Ecto neural progenitor cell (in vitro differentiated cells): ENCODE measurements around the gene MRPL1.
"Not testable (repeated sequence)": the region's sequence is repeated elsewhere in the genome, so short reads cannot be mapped to it uniquely, and the experiment has no call there.

Experiments
- DNase-seq: peaks from one replicate; pipeline ENCODE4 v3.0.0-alpha.2; 2018; ENCODE audit warnings: low spot score

The MRPL1 gene

GRCh38 chr4:77913348-77913747, 50.7 kb downstream of the MRPL1 start:
- no peak for DNase-seq

GRCh38 chr4:77917075-77917474, 54.4 kb downstream of the MRPL1 start:
- DNase-seq: no peak

- DNase-seq: no peak
Observed at GRCh38 chr4:77917601-77918000, 55.0 kb downstream of the MRPL1 start.

GRCh38 chr4:77920371-77920770, 57.7 kb downstream of the MRPL1 start:
- DNase-seq: no peak

GRCh38 chr4:77921701-77922100, 59.1 kb downstream of the MRPL1 start:
- DNase-seq: no peak

GRCh38 chr4:77922158-77923094, 59.8 kb downstream of the MRPL1 start:
- no peak for DNase-seq

GRCh38 chr4:77927991-77928925, 65.6 kb downstream of the MRPL1 start:
- no peak for DNase-seq

GRCh38 chr4:77930154-77930639, 67.6 kb downstream of the MRPL1 start:
- DNase-seq: no peak

GRCh38 chr4:77930876-77931275, 68.2 kb downstream of the MRPL1 start:
- no peak for DNase-seq

- no peak for DNase-seq
Observed at GRCh38 chr4:77931452-77932135, 69.0 kb downstream of the MRPL1 start.

- no peak for DNase-seq
Observed at GRCh38 chr4:77938560-77938959, 75.9 kb downstream of the MRPL1 start.

GRCh38 chr4:77945929-77946328, 83.3 kb downstream of the MRPL1 start:
- DNase-seq: not testable (repeated sequence)

- no peak for DNase-seq
Observed at GRCh38 chr4:77950203-77950602, 87.6 kb downstream of the MRPL1 start.

- DNase-seq: no peak
Observed at GRCh38 chr4:77952457-77952856, 89.8 kb downstream of the MRPL1 start.

GRCh38 chr4:77954690-77955089, 92.1 kb downstream of the MRPL1 start:
- DNase-seq: no peak

- no peak for DNase-seq
Observed at GRCh38 chr4:77956917-77957316, 94.3 kb downstream of the MRPL1 start.

- DNase-seq: no peak
Observed at GRCh38 chr4:77958897-77959296, 96.3 kb downstream of the MRPL1 start.

- no peak for DNase-seq
Observed at GRCh38 chr4:77959566-77960338, 97.1 kb downstream of the MRPL1 start.

GRCh38 chr4:77960367-77960766, 97.7 kb downstream of the MRPL1 start:
- DNase-seq: no peak

GRCh38 chr4:77963004-77963403, 100.4 kb downstream of the MRPL1 start:
- DNase-seq: no peak

- DNase-seq: not testable (repeated sequence)
Observed at GRCh38 chr4:77973657-77974056, 111.0 kb downstream of the MRPL1 start.
